Measurements from ENCODE around the gene KCTD10. TPM values are rescaled to one million over a fixed set of nuclear protein-coding genes. Genes with fewer than 3 reads are reported as not detected.

The KCTD10 gene
- total and polyA plus RNA-seq, 9 of the 15 experiments (the other 6 are each of a cell fraction or from before 2014, with no cell fraction given) = 1.9 to 37.5 (median 15.7) TPM

DNA sequence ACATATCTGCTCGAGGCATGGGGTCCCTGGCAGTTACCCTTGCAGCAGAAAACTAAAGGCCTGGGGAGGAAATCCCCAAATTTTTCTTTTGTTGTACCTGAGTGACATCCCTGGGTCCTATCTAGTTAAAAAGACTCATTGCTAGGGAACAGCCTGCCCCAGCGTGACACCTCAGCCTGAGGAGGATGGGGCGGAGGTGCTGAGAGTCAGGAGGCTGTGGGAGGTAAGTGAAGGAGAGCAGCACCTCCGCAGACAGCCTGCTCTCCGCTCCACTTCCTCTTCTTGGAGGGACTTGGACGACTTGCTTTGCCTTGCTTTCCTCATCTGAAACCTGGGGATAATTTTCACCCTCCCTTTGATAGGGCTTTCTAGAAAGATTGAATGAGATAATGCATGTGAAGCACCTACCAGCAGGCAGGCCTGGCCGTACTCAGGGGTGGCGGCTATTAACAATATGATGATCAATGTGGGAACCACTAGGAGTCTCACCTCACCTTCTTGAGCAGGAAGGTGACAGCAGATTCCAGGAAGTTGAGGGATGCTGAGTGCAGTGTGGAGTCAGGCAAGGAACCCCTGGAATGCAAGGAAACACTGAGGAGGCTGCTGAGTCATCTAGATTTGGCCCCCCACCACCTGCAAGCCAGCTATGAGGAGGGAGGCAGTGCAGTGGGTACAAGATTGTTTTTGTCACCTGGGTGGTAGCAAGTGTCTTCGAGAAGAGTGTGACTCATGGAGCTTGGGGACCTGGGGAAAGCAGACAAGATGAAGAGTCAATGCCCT lies 23.5 kb upstream of the KCTD10 start:
- BruUV-seq (replicated peaks) = no TSS peak
- no peak overlapping the region for H2AFZ ChIP-seq (ENCODE audit: low read depth, low read length)
- in situ Hi-C loops (cut with MboI) (no loop called here), intact Hi-C loops (cut with micrococcal nuclease) (no loop called here)
- H3K36me3 ChIP-seq (ENCODE audit: control insufficient read depth, insufficient read depth, low read length) = peaks cover 71% of the 10 kb centered on the region; the same call in 2 of the 3 replicates
- H3K9me1 ChIP-seq (ENCODE audit: control insufficient read depth, insufficient read depth, low read length) = no peaks in the 10 kb centered on the region
- no peak overlapping the region for H3K27ac ChIP-seq (ENCODE audit: extremely low read depth, low read depth, low read length)
- ATAC-seq (no peak), DNase-seq (ENCODE audit: extremely low read depth in 1 of 4, low spot score in 3 of 4) (no peak), FAIRE-seq (no peak)
- peak; percentile 49; the same call in 1 of the 2 replicates for TF ChIP-seq SPI1 (IDR thresholded peaks at IDR 0.05; ENCODE audit: borderline replicate concordance, low read depth, low read length)
- no peak for TF ChIP-seq RERE (CRISPR knock-in tag; IDR thresholded peaks at IDR 0.05; ENCODE audit: borderline replicate concordance)
- TF ChIP-seq NEUROD1 (IDR thresholded peaks at IDR 0.05; ENCODE audit: borderline replicate concordance, low read depth, low read length, partially characterized antibody) = no peak
- no peak for TF ChIP-seq L3MBTL2 (IDR thresholded peaks at IDR 0.05)
- H3K79me2 ChIP-seq (ENCODE audit: control insufficient read depth, insufficient read depth, low read length) = no peaks in the 10 kb centered on the region
- H3K27me3 ChIP-seq (ENCODE audit: control insufficient read depth in 2 of 2, insufficient read depth in 2 of 2, low read length in 2 of 2) = no peaks in the 10 kb centered on the region
- no peaks in the 10 kb centered on the region for H3K9me3 ChIP-seq (replicated peaks; ENCODE audit: control insufficient read depth, insufficient read depth, low read depth, low read length)
- no peak overlapping the region for H3K4me2 ChIP-seq (ENCODE audit: insufficient read depth, low read length)
- WGBS (ENCODE audit: insufficient coverage, low coverage, missing lambda C conversion rate) = 75% methylated on average over 9 of the region's 9 CpGs
- H3K4me3 ChIP-seq = no peak overlapping the region
- H3K4me1 ChIP-seq (replicated peaks in 1 of 2; ENCODE audit: control insufficient read depth in 2 of 2, insufficient read depth in 2 of 2, low read length in 2 of 2) = no peaks in the 10 kb centered on the region
- H4K20me1 ChIP-seq (replicated peaks; ENCODE audit: control insufficient read depth, insufficient read depth, low read length) = no peaks in the 10 kb centered on the region
- CTCF ChIA-PET (ENCODE audit: low intra/inter-chr PET ratio) = no interaction called here
- H3K9ac ChIP-seq (ENCODE audit: insufficient read depth in 1 of 2, low read depth in 2 of 2, low read length in 2 of 2) = no peak overlapping the region
- POLR2A ChIA-PET = no interaction called here
